Measurements from ENCODE around the gene TPSB2. TPM values are rescaled to one million over a fixed set of nuclear protein-coding genes. Genes with fewer than 3 reads are reported as not detected.
A peak's percentile ranks its signal among the peaks of the same experiment; 100 is the strongest.
"Not testable (repeated sequence)": the region's sequence is repeated elsewhere in the genome, so short reads cannot be mapped to it uniquely, and the experiment has no call there.

TPSB2 gene
- total RNA-seq, 2 experiments from 2014 or later = not detected

GRCh38 chr16:1210461-1210860 is 19.5 kb downstream of the TPSB2 start:
- no peak overlapping the region for H3K4me3 Mint-ChIP-seq

GRCh38 chr16:1209081-1209480 is 20.9 kb downstream of the TPSB2 start:
- H3K27ac Mint-ChIP-seq = no peak overlapping the region
- H3K27me3 Mint-ChIP-seq = no peaks in the 10 kb centered on the region
- H3K4me1 Mint-ChIP-seq = no peaks in the 10 kb centered on the region
- H3K36me3 Mint-ChIP-seq = no peaks in the 10 kb centered on the region
- no peak for DNase-seq
- H3K4me3 Mint-ChIP-seq = no peak overlapping the region
- H3K9me3 Mint-ChIP-seq = no peaks in the 10 kb centered on the region

More at GRCh38 chr16:1210461-1210860, 19.5 kb downstream of the TPSB2 start:
- no peak for DNase-seq
- Mint-ChIP-seq H3K27me3 (no peaks in the 10 kb centered on the region), H3K36me3 (no peaks in the 10 kb centered on the region), H3K4me1 (no peaks in the 10 kb centered on the region), H3K27ac (no peak overlapping the region), H3K9me3 (no peaks in the 10 kb centered on the region)

DNA sequence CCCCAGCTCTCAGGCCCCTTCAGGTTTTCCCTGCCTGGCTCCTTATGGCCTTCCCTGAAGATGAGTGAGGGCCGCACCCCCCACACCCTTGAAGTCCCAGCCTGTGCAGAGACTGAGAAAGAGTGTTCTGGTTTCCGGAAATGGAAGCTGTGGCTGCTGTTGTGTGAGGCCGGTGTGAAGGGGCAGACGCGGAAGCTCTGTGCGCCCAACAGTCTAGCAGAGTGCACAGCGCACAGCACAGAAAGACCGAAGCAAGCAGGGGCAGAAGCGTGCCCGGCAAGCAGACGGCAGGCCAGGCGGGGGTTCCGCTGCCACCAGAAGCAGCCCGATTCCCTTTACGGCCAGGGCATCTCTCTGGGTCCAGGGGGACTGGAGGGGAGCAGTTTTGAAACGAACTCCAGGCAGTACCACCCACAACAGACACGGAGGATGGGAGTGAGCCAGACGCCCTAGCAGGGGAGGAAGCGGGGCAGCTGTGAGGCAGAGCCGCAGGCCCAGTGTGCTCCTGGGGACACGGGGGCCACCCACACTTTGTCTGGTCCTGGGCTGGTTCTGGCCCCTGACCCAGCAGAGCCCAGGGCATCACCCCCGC is 21.6 kb downstream of the TPSB2 start:
- DNase-seq = no peak
- no peaks in the 10 kb centered on the region for H3K36me3 Mint-ChIP-seq
- H3K27ac Mint-ChIP-seq = peak overlapping the region; percentile 58
- H3K4me3 Mint-ChIP-seq = no peak overlapping the region
- no peaks in the 10 kb centered on the region for H3K9me3 Mint-ChIP-seq
- H3K4me1 Mint-ChIP-seq = no peaks in the 10 kb centered on the region
- no peaks in the 10 kb centered on the region for H3K27me3 Mint-ChIP-seq

GRCh38 chr16:1206786-1207185 is 23.2 kb downstream of the TPSB2 start:
- no peak overlapping the region for H3K4me3 Mint-ChIP-seq
- no peaks in the 10 kb centered on the region for H3K27me3 Mint-ChIP-seq
- H3K9me3 Mint-ChIP-seq = no peaks in the 10 kb centered on the region
- no peaks in the 10 kb centered on the region for H3K36me3 Mint-ChIP-seq
- H3K27ac Mint-ChIP-seq = no peak overlapping the region
- H3K4me1 Mint-ChIP-seq = no peaks in the 10 kb centered on the region
- DNase-seq = no peak

- H3K4me1 Mint-ChIP-seq = no peaks in the 10 kb centered on the region
- no peak overlapping the region for H3K27ac Mint-ChIP-seq
- no peak for DNase-seq
- no peaks in the 10 kb centered on the region for H3K36me3 Mint-ChIP-seq
- no peaks in the 10 kb centered on the region for H3K27me3 Mint-ChIP-seq
- H3K9me3 Mint-ChIP-seq = no peaks in the 10 kb centered on the region
- H3K4me3 Mint-ChIP-seq = no peak overlapping the region
These were observed 23.7 kb downstream of the TPSB2 start for GRCh38 chr16:1206326-1206725.

- no peaks in the 10 kb centered on the region for H3K4me1 Mint-ChIP-seq
These were observed 25.1 kb downstream of the TPSB2 start for GRCh38 chr16:1204933-1205332.

GRCh38 chr16:1202274-1202673 is 27.7 kb downstream of the TPSB2 start:
- no peak for DNase-seq
- H3K36me3 Mint-ChIP-seq = no peaks in the 10 kb centered on the region
- no peak overlapping the region for H3K4me3 Mint-ChIP-seq
- no peaks in the 10 kb centered on the region for H3K27me3 Mint-ChIP-seq
- no peak overlapping the region for H3K27ac Mint-ChIP-seq
- no peaks in the 10 kb centered on the region for H3K9me3 Mint-ChIP-seq
- no peaks in the 10 kb centered on the region for H3K4me1 Mint-ChIP-seq

More at GRCh38 chr16:1204933-1205332, 25.1 kb downstream of the TPSB2 start:
- no peaks in the 10 kb centered on the region for H3K27me3 Mint-ChIP-seq
- no peaks in the 10 kb centered on the region for H3K36me3 Mint-ChIP-seq
- H3K4me3 Mint-ChIP-seq = no peak overlapping the region
- H3K9me3 Mint-ChIP-seq = no peaks in the 10 kb centered on the region
- H3K27ac Mint-ChIP-seq = no peak overlapping the region
- DNase-seq = no peak

- Mint-ChIP-seq H3K27me3 (no peaks in the 10 kb centered on the region), H3K9me3 (no peaks in the 10 kb centered on the region), H3K4me3 (no peak overlapping the region), H3K36me3 (no peaks in the 10 kb centered on the region), H3K4me1 (no peaks in the 10 kb centered on the region), H3K27ac (no peak overlapping the region)
- DNase-seq = no peak
These were observed 28.5 kb downstream of the TPSB2 start for GRCh38 chr16:1201444-1201843.

GRCh38 chr16:1200014-1200627 is 29.9 kb downstream of the TPSB2 start:
- Mint-ChIP-seq H3K27me3 (no peaks in the 10 kb centered on the region), H3K4me1 (no peaks in the 10 kb centered on the region), H3K9me3 (no peaks in the 10 kb centered on the region), H3K36me3 (no peaks in the 10 kb centered on the region), H3K4me3 (no peak overlapping the region), H3K27ac (no peak overlapping the region)
- no peak for DNase-seq

DNA sequence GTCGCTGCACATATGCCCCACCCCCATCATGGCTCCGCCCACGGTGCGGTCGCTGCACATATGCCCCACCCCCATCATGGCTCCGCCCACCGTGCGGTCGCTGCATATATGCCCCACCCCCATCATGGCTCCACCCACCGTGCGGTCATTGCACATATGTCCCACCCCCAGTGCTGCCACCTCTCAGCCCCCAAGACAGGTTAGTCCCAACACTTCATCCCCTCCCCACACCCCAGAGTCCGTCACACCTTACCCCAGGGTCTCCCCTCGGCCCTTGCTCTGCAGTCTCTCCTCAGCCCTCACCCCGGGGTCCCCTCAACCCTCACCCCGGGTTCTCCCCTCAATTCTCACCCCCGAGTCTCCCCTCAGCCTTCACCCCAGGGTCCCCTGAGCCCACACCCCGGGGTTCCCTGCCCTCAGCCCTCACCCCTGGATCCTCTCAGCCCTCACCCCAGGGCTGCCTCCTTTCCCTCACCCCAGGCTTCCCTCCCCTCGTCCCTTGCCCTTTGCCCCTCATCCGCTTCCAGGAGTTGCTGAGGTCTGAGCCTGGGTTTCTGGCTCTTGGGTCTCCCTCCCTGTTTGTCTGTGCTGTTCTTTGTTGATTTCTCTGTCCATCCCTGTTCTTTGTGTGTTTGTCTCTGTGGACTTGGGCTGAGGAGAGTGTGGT is 30.5 kb downstream of the TPSB2 start:
- H3K27ac Mint-ChIP-seq = no peak overlapping the region
- no peaks in the 10 kb centered on the region for H3K36me3 Mint-ChIP-seq
- H3K9me3 Mint-ChIP-seq = no peaks in the 10 kb centered on the region
- no peak for DNase-seq
- no peak overlapping the region for H3K4me3 Mint-ChIP-seq
- H3K4me1 Mint-ChIP-seq = no peaks in the 10 kb centered on the region
- H3K27me3 Mint-ChIP-seq = no peaks in the 10 kb centered on the region

DNA sequence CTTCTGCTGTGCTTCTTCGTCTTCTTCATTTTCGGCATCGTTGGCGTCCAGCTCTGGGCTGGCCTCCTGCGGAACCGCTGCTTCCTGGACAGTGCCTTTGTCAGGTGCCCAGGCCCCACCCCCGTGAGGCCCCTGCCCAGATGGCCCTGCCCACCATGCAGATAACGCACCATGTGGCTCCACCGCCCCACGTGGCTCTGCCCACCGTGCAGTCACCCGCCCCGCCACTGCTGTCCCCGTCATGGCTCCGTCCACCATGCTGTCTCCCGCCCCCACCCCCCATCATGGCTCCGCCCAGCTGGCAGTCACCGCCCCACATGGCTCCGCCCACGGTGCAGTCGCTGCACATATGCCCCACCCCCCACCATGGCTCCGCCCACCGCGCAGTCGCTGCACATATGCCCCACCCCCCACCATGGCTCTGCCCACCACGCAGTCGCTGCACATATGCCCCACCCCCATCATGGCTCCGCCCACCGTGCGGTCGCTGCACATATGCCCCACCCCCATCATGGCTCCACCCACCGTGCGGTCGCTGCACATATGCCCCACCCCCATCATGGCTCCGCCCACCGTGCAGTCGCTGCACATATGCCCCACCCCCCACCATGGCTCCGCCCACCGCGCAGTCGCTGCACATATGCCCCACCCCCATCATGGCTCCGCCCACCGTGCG is 31.2 kb downstream of the TPSB2 start:
- not testable (repeated sequence) for H3K4me1 Mint-ChIP-seq, H3K36me3 Mint-ChIP-seq, H3K27me3 Mint-ChIP-seq, H3K27ac Mint-ChIP-seq, H3K4me3 Mint-ChIP-seq, DNase-seq, H3K9me3 Mint-ChIP-seq

GRCh38 chr16:1198194-1198593 is 31.8 kb downstream of the TPSB2 start:
- Mint-ChIP-seq H3K4me3 (no peak overlapping the region), H3K9me3 (no peaks in the 10 kb centered on the region), H3K4me1 (no peaks in the 10 kb centered on the region), H3K27me3 (no peaks in the 10 kb centered on the region), H3K27ac (no peak overlapping the region), H3K36me3 (no peaks in the 10 kb centered on the region)
- DNase-seq = no peak

- Mint-ChIP-seq H3K9me3 (no peaks in the 10 kb centered on the region), H3K4me1 (no peaks in the 10 kb centered on the region), H3K27me3 (no peaks in the 10 kb centered on the region), H3K36me3 (no peaks in the 10 kb centered on the region), H3K27ac (no peak overlapping the region), H3K4me3 (no peak overlapping the region)
- DNase-seq = no peak
These were observed 32.6 kb downstream of the TPSB2 start for GRCh38 chr16:1197237-1197866.

DNA sequence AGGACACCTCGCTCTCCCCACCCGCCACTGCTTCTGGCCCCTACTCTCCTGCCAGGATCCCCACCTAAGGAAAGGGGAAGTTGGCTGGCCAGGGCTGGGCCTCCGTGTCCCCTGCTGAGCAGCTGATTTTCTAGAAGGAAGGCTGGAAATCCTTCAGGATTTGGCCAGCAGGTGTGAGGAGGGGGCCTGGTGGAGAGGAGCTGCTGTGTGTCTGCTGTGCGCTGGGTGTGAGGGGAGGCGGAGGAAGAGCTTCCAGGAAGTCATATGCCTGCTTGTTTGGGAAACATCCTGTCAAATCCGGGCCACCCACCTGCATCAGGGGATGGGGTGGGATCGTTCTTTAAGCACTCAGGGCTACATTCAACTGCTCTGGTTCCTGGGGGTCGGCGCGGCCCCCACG is 33.5 kb downstream of the TPSB2 start:
- Mint-ChIP-seq H3K9me3 (no peaks in the 10 kb centered on the region), H3K27me3 (no peaks in the 10 kb centered on the region), H3K4me1 (no peaks in the 10 kb centered on the region), H3K4me3 (no peak overlapping the region), H3K36me3 (no peaks in the 10 kb centered on the region), H3K27ac (no peak overlapping the region)
- DNase-seq = no peak

- Mint-ChIP-seq H3K27me3 (no peaks in the 10 kb centered on the region), H3K27ac (no peak overlapping the region)
These were observed 34.7 kb downstream of the TPSB2 start for GRCh38 chr16:1195393-1195666.

More at GRCh38 chr16:1195393-1195666, 34.7 kb downstream of the TPSB2 start:
- no peak for DNase-seq
- Mint-ChIP-seq H3K36me3 (no peaks in the 10 kb centered on the region), H3K4me3 (no peak overlapping the region), H3K4me1 (no peaks in the 10 kb centered on the region), H3K9me3 (no peaks in the 10 kb centered on the region)

Data from activated naive CD8-positive, alpha-beta T cell treated with anti-CD3 and anti-CD28 coated beads for 36 hours (primary cell).